Sigmoid colon (tissue), 7 donors: ENCODE data around the gene RNF225. TPM values are rescaled to one million over a fixed set of nuclear protein-coding genes. Genes with fewer than 3 reads are reported as not detected.

Experiments
- DNase-seq: peaks from one replicate; pipeline ENCODE4 v3.0.0-alpha.2; 2019
- H3K27ac ChIP-seq, 4 donors: fragments of 200-600 bp; sonication (generic); one replicate each; pipeline ENCODE4 v1.5.1; 2016 to 2019; ENCODE audit warnings: mild to moderate bottlenecking in 1 of 4
- H3K27me3 ChIP-seq, 3 donors: fragments of 200-600 bp; sonication (generic); one replicate each; pipeline ENCODE4 v1.5.1; 2019; ENCODE audit warnings: mild to moderate bottlenecking in 1 of 3
- H3K36me3 ChIP-seq, 4 donors: fragments of 200-600 bp; sonication (generic); one replicate each; pipeline ENCODE4 v1.5.1; 2016 to 2019
- H3K4me1 ChIP-seq, 4 donors: fragments of 200-600 bp; sonication (generic); one replicate each; pipeline ENCODE4 v1.5.1; 2017 to 2019
- H3K4me3 ChIP-seq, 4 donors: fragments of 200-600 bp; sonication (generic); one replicate each; pipeline ENCODE4 v1.5.1; 2017 to 2019; ENCODE audit warnings: mild to moderate bottlenecking in 2 of 4, moderate library complexity in 1 of 4
- H3K9me3 ChIP-seq, 4 donors: fragments of 200-600 bp in 3 of 4; sonication (generic) in 3 of 4; one replicate each; pipeline versions ENCODE4 v1.5.1 to v1.6.1; 2013 to 2019
- EP300 ChIP-seq, 4 donors: sonication (generic); formaldehyde crosslinking; IDR thresholded peaks; one replicate each; pipeline ENCODE4 v1.6.1; 2017; ENCODE audit warnings: antibody characterized with exemption in 4 of 4
- POLR2A ChIP-seq, 2 donors: fragments of 450-650 bp; IDR thresholded peaks; one replicate each; pipeline ENCODE4 v1.6.1; 2016; ENCODE audit warnings: antibody characterized with exemption in 2 of 2, mild to moderate bottlenecking in 2 of 2, moderate library complexity in 2 of 2
- POLR2AphosphoS5 ChIP-seq, 4 donors: sonication (generic); formaldehyde crosslinking; IDR thresholded peaks; one replicate each; pipeline ENCODE4 v1.6.1; 2017; ENCODE audit warnings: antibody characterized with exemption in 4 of 4
- WGBS, 2 donors: extraction: QIAGEN DNeasy Blood & Tissue Kit; methylation state at CpG; one replicate each; pipeline ENCODE4 v1.1.7; 2013; 5-methylcytosine and 5-hydroxymethylcytosine counted together
- intact Hi-C: fragments of 100-400 bp; cut with DNase I; formaldehyde crosslinking; loops from one replicate; pipeline ENCODE4 v1.15.1; 2023
- polyA plus RNA-seq, 3 donors: library from polyadenylated mRNA; stranded (reverse); fragments of 200-250 nt; gene quantifications; one replicate each; pipeline ENCODE4 v1.2.3, GENCODE V29; 2013
- total RNA-seq, 4 donors: library from RNA; depleted of rRNA; stranded (reverse); fragments of >200 nt; gene quantifications; one replicate each; pipeline ENCODE4 v1.1.0, GENCODE V29; 2016
- TF ChIP-seq, protein P1 (sequence below), 4 experiments: fragments of 450-650 bp in 3 of 4; fragments of 200-600 bp in 1 of 4; IDR thresholded peaks; one replicate each; pipeline ENCODE4 v1.5.1; 2016 to 2019; ENCODE audit warnings: antibody characterized with exemption in 4 of 4, mild to moderate bottlenecking in 3 of 4, moderate library complexity in 2 of 4
- donor health status: healthy with polysubstance abuse.
- donor health status: Bipolar disorder and iron deficiency.
- donor health status: healthy.

The RNF225 gene
- total and polyA plus RNA-seq, 7 donors = 0.07 TPM; not detected in 6

DNA sequence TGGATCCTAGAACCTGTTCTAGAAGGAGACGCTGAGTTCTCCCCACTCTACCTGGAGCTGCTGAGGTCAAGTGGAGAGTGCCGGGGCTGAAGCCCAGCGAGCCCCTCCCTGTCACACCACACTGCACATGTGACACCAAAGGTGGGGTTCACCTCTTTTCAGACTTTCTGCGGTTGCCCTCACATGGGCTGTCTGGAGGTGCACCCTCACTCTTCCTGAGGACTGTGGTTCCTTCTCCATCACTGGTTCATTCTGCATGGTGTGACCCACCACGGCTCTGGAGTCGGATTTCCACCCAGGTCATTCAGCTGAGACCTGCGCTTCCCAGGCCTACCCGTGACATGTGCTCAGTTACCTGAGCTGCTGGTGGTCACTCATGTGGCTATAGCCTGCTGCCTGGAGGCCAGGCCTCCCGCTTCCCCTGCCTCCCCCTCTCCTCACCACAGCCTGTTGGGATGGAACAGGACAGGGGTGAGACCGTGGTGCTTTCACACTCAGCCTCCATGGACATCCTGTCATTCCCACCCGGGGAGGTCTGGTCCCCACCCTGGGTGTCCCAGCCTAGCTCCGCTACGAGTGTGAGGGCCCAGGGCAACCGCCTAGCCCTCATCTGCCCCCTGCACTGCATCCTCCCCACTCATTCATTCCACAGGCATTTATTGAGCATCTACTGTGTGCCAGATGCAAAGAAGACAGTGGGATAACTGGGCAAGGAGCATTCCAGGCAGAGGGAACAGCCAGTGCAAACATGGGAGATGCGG lies 41.6 kb upstream of the RNF225 start:
- 86 to 93% methylated on average over 15 of the region's 15 CpGs for WGBS, 2 donors
- TF ChIP-seq, protein P1, sequence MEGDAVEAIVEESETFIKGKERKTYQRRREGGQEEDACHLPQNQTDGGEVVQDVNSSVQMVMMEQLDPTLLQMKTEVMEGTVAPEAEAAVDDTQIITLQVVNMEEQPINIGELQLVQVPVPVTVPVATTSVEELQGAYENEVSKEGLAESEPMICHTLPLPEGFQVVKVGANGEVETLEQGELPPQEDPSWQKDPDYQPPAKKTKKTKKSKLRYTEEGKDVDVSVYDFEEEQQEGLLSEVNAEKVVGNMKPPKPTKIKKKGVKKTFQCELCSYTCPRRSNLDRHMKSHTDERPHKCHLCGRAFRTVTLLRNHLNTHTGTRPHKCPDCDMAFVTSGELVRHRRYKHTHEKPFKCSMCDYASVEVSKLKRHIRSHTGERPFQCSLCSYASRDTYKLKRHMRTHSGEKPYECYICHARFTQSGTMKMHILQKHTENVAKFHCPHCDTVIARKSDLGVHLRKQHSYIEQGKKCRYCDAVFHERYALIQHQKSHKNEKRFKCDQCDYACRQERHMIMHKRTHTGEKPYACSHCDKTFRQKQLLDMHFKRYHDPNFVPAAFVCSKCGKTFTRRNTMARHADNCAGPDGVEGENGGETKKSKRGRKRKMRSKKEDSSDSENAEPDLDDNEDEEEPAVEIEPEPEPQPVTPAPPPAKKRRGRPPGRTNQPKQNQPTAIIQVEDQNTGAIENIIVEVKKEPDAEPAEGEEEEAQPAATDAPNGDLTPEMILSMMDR (IDR thresholded peaks at IDR 0.05) = no peak
- TF ChIP-seq EP300 (IDR thresholded peaks at IDR 0.05) (no peak), POLR2AphosphoS5 (IDR thresholded peaks at IDR 0.05) (no peak), POLR2A (IDR thresholded peaks at IDR 0.05) (no peak)
- no peak overlapping the region for H3K4me3 ChIP-seq
- H3K27me3 ChIP-seq = peaks cover 35 to 85% (median 83%) of the 10 kb centered on the region in 3 donors
- no peaks in the 10 kb centered on the region for H3K36me3 ChIP-seq
- H3K9me3 ChIP-seq = no peaks in the 10 kb centered on the region
- peaks cover 0 to 31% (median 22%) of the 10 kb centered on the region in 4 donors for H3K4me1 ChIP-seq
- H3K27ac ChIP-seq = no peak overlapping the region
- intact Hi-C loops = no loop called here
- DNase-seq = no peak

DNA sequence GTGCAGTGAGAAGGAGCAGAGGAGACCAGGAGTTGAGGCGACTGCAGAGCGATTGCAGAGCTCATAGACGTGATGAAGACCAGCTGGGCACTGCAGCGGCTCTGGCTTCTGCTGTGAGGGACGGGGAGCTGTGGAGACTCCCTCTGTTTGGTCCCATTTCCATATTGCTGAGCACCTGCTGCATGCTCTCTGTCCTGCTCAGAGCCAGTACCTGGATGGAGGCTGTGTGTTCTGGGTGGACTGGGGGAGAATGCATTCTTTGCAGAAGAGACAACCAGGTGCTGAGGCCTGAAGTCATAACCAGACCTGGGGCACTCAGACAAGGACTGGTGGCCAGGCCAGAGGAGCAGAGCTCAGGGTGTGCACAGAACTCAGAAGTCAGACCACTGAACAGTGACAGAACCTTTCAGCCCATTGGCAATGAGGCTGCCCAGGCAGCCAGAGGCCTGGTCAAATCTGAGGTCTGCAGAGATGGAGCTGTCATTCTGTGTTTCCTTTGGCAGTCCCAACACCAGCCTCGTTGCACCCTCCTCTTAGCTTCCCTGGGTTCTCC lies 40.9 kb upstream of the RNF225 start:
- no peak for TF ChIP-seq POLR2A (IDR thresholded peaks at IDR 0.05)
- TF ChIP-seq EP300 (IDR thresholded peaks at IDR 0.05) = no peak
- TF ChIP-seq POLR2AphosphoS5 (IDR thresholded peaks at IDR 0.05) = no peak
- TF ChIP-seq, protein P1 (IDR thresholded peaks at IDR 0.05) = no peak
- DNase-seq = no peak
- Histone ChIP-seq H3K27me3 (peaks cover 35 to 79% (median 77%) of the 10 kb centered on the region in 3 donors), H3K4me3 (no peak overlapping the region), H3K9me3 (no peaks in the 10 kb centered on the region), H3K36me3 (no peaks in the 10 kb centered on the region), H3K27ac (no peak overlapping the region), H3K4me1 (peaks cover 0 to 31% (median 22%) of the 10 kb centered on the region in 4 donors)
- intact Hi-C loops = no loop called here
- WGBS, 2 donors = 82 to 84% methylated on average over 6 of the region's 6 CpGs

DNA sequence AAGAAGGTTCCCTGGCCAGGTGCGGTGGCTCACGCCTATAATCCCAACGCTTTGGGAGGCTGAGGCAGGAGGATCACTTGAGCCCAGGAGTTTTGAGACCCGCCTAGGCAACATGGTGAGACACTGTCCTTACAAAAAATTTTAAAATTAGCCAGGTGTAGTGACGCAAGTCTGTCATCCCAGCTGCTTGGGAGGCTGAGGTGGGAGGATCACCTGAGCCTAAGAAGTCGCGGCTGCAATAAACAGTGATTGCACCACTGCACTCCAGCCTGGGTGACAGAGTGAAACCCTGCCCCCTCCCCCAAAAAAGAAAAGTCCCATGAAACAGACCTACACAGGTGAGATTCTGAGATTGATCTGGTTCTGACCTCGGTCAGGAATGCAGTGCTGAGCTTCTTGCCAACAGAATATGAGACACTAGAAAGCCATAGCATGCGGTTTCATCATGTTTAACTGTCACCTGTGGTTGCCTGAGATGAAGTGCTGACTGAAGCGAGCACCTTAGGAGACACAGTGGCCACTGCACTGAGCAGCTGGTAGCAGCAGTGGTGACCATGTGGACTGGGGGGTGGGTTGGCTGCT lies 40.1 kb upstream of the RNF225 start:
- H3K36me3 ChIP-seq = no peaks in the 10 kb centered on the region
- no peak overlapping the region for H3K4me3 ChIP-seq
- H3K4me1 ChIP-seq = peaks cover 0 to 24% (median 15%) of the 10 kb centered on the region in 4 donors
- no peaks in the 10 kb centered on the region for H3K9me3 ChIP-seq
- DNase-seq = peak; percentile 6
- H3K27ac ChIP-seq = no peak overlapping the region
- H3K27me3 ChIP-seq = peaks cover 29 to 71% (median 69%) of the 10 kb centered on the region in 3 donors
- WGBS, 2 donors = 87 to 88% methylated on average over 10 of the region's 10 CpGs
- intact Hi-C loops = no loop called here
- TF ChIP-seq POLR2A (IDR thresholded peaks at IDR 0.05) = no peak
- TF ChIP-seq POLR2AphosphoS5 (IDR thresholded peaks at IDR 0.05) = no peak
- TF ChIP-seq, protein P1 (IDR thresholded peaks at IDR 0.05) = no peak
- TF ChIP-seq EP300 (IDR thresholded peaks at IDR 0.05) = no peak

DNA sequence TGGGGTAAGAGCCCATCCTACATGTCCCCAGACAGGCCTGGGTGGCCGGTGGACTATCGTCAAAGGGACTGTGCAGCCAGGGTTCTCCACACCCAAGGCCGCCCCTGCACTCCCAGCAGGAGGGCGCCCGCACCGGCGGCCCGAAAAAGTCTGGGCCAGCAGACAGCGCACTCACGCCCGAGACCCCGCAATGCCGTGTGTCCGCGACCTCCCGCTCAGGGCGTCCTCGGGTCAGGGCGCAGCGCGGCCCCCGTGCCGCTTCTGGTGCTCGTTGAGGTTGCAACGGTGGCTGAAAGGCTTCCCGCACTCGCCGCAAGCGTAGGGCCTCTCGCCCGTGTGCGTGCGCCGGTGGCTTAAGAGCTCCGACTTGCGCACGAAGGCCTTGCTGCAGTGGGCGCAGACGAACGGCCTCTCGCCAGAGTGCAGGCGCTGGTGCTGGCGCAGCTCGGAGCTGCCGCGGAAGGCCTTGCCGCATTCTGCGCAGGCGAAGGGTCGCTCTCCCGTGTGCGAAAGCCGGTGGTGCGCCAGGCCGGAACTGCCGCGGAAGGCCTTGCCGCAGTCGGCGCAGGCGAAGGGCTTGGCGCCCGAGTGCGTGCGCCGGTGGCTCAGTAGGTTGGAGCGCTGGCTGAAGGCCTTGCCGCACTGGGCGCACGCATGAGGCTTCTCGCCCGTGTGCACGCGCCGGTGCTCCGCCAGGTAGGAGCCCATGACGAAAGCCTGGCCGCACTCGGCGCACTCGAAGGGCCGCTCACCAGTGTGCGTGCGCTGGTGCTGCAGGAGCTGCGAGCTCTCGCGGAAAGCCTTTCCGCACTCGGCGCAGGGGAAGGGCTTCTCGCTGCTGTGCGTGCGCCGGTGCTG lies 39.3 kb upstream of the RNF225 start:
- H3K36me3 ChIP-seq = no peaks in the 10 kb centered on the region
- TF ChIP-seq POLR2A (IDR thresholded peaks at IDR 0.05) (no peak), EP300 (IDR thresholded peaks at IDR 0.05) (no peak), POLR2AphosphoS5 (IDR thresholded peaks at IDR 0.05) (no peak)
- TF ChIP-seq, protein P1 (IDR thresholded peaks at IDR 0.05) = no peak
- H3K27ac ChIP-seq = no peak overlapping the region
- peaks cover 0 to 18% (median 10%) of the 10 kb centered on the region in 4 donors for H3K4me1 ChIP-seq
- peaks cover 23 to 63% (median 61%) of the 10 kb centered on the region in 3 donors for H3K27me3 ChIP-seq
- peak overlapping the region in 3 of 4 donors; percentile 16 to 24 (median 20) for H3K4me3 ChIP-seq
- H3K9me3 ChIP-seq = no peaks in the 10 kb centered on the region
- 11 to 49% methylated on average over 94 of the region's 94 CpGs for WGBS, 2 donors
- intact Hi-C loops = no loop called here
- DNase-seq = peak; percentile 46
